A549 (cell line): ENCODE results near the gene DSTYK. TPM values are rescaled to one million over a fixed set of nuclear protein-coding genes. Genes with fewer than 3 reads are reported as not detected.

Source experiments
- ATAC-seq, 2 experiments: fragments of 200-7000 bp in 1 of 2; fragments of >200 bp in 1 of 2; cut with Nextera tagmentation in 1 of 2; cut with Tn5 transposase in 1 of 2; 3 replicates each; pipeline versions ENCODE4 v1.8.0 to v1.9.1; 2018 to 2020; ENCODE audit warnings: mild to moderate bottlenecking in 1 of 2, moderate library complexity in 1 of 2
- CTCF ChIA-PET: fragments of 300-600 bp; sonication (Branson Sonifier 250); formaldehyde crosslinking; extraction: SDS; loops from one replicate; lab custom pipeline; 2021; ENCODE audit warnings: antibody characterized with exemption, inconsistent platforms; lab: Yijun Ruan, JAX
- POLR2A ChIA-PET: fragments of 350-600 bp; formaldehyde crosslinking; extraction: SDS; loops from one replicate; lab custom pipeline; 2021; ENCODE audit warnings: antibody characterized with exemption, inconsistent platforms; lab: Yijun Ruan, JAX
- DNase-seq, 2 experiments: peaks; one replicate each; pipeline versions ENCODE4 v3.0.0 to v3.0.0-alpha.2; 2011 to 2016; ENCODE audit warnings: low read depth in 1 of 2, low spot score in 1 of 2
- FAIRE-seq: peaks from 2 replicates; lab custom pipeline; 2011; peaks lifted over from hg19 to GRCh38; lab: Jason Lieb, UNC
- H3K27ac ChIP-seq, 2 experiments: fragments of >200 bp; sonication (Bioruptor Twin); formaldehyde crosslinking; 3 replicates each; pipeline ENCODE4 v1.5.1; 2016 to 2017
- H3K4me1 ChIP-seq: fragments of >200 bp; sonication (Bioruptor Twin); formaldehyde crosslinking; 3 replicates; pipeline ENCODE4 v1.6.1; 2016
- H3K4me2 ChIP-seq: fragments of >200 bp; sonication (Bioruptor Twin); formaldehyde crosslinking; 3 replicates; pipeline ENCODE4 v1.6.1; 2016
- H3K4me3 ChIP-seq: fragments of >200 bp; sonication (Bioruptor Twin); formaldehyde crosslinking; 3 replicates; pipeline ENCODE4 v1.5.1; 2016
- H3K9me3 ChIP-seq: fragments of >200 bp; sonication (Bioruptor Twin); formaldehyde crosslinking; 3 replicates; pipeline ENCODE4 v1.6.1; 2016
- ATOH8 ChIP-seq: fragments of 250-450 bp; sonication (Bioruptor Pico); IDR thresholded peaks from 2 replicates; pipeline ENCODE4 v1.5.0; 2020; ENCODE audit warnings: low read depth, mild to moderate bottlenecking, moderate library complexity
- BHLHE40 ChIP-seq: IDR thresholded peaks from 2 replicates; pipeline ENCODE4 v1.6.1; 2012; ENCODE audit warnings: low read depth, low read length, inconsistent platforms
- CEBPB ChIP-seq, 2 experiments: fragments of >200 bp in 1 of 2; sonication (Bioruptor Twin) in 1 of 2; formaldehyde crosslinking in 1 of 2; IDR thresholded peaks; 2 replicates each; pipeline ENCODE4 v1.6.1; 2012 to 2016
- ELK1 ChIP-seq: fragments of 150-350 bp; IDR thresholded peaks from 2 replicates; pipeline ENCODE4 v1.6.1; 2014; ENCODE audit warnings: low read depth, mild to moderate bottlenecking, low read length
- FOSL2 ChIP-seq, 2 experiments: fragments of 450-650 bp in 1 of 2; fragments of >200 bp in 1 of 2; sonication (Bioruptor Twin) in 1 of 2; formaldehyde crosslinking; IDR thresholded peaks; 2 replicates each; pipeline versions ENCODE4 v1.5.0 to v1.6.1; 2016 to 2020; ENCODE audit warnings: mild to moderate bottlenecking in 1 of 2, moderate library complexity in 1 of 2
- HDAC2 ChIP-seq: fragments of 200-600 bp; sonication (generic); IDR thresholded peaks from 2 replicates; pipeline ENCODE4 v1.6.1; 2016
- HES2 ChIP-seq: fragments of >200 bp; sonication (Bioruptor Twin); formaldehyde crosslinking; IDR thresholded peaks from 2 replicates; pipeline ENCODE4 v1.6.1; 2016
- HEYL ChIP-seq: fragments of 250-450 bp; sonication (Bioruptor Pico); IDR thresholded peaks from 2 replicates; pipeline ENCODE4 v1.8.0; 2021; ENCODE audit warnings: mild to moderate bottlenecking, moderate library complexity
- HOXA7 ChIP-seq: fragments of 250-450 bp; sonication (Bioruptor Pico); IDR thresholded peaks from 2 replicates; pipeline ENCODE4 v1.5.0; 2020; ENCODE audit warnings: mild to moderate bottlenecking, moderate library complexity
- HOXB13 ChIP-seq: fragments of 250-450 bp; sonication (Bioruptor Pico); IDR thresholded peaks from 2 replicates; pipeline ENCODE4 v1.5.0; 2020; ENCODE audit warnings: low read depth, mild to moderate bottlenecking, moderate library complexity
- HOXB5 ChIP-seq: fragments of 250-450 bp; sonication (Bioruptor Pico); IDR thresholded peaks from 2 replicates; pipeline ENCODE4 v1.5.0; 2020; ENCODE audit warnings: mild to moderate bottlenecking, moderate library complexity
- JUN ChIP-seq, 2 experiments: fragments of >200 bp; sonication (Bioruptor Twin); formaldehyde crosslinking; IDR thresholded peaks; 2 replicates in 1 of 2; 3 replicates in 1 of 2; pipeline ENCODE4 v1.6.1; 2016 to 2017
- JUNB ChIP-seq: fragments of >200 bp; sonication (Bioruptor Twin); formaldehyde crosslinking; IDR thresholded peaks from 2 replicates; pipeline ENCODE4 v1.6.1; 2016
- KDM1A ChIP-seq: fragments of 200-600 bp; sonication (generic); IDR thresholded peaks from 2 replicates; pipeline ENCODE4 v1.6.1; 2016; ENCODE audit warnings: low read depth, mild to moderate bottlenecking
- MAX ChIP-seq: IDR thresholded peaks from 2 replicates; pipeline ENCODE4 v1.6.1; 2012
- MAZ ChIP-seq: fragments of 150-350 bp; IDR thresholded peaks from 2 replicates; pipeline ENCODE4 v1.6.1; 2014; ENCODE audit warnings: antibody characterized with exemption, low read depth, low read length, borderline replicate concordance
- NFE2L2 ChIP-seq: fragments of 150-350 bp; conservative IDR thresholded peaks from 2 replicates; pipeline ENCODE4 v1.6.1; 2014; ENCODE audit warnings: low read length
- PHF8 ChIP-seq: fragments of 200-600 bp; sonication (generic); IDR thresholded peaks from 2 replicates; pipeline ENCODE4 v1.6.1; 2016; ENCODE audit warnings: low read depth, mild to moderate bottlenecking, antibody characterized with exemption, moderate library complexity, borderline replicate concordance
- REST ChIP-seq: fragments of 200-600 bp; sonication (generic); IDR thresholded peaks from 2 replicates; pipeline ENCODE4 v1.6.1; 2016; ENCODE audit warnings: antibody characterized with exemption, mild to moderate bottlenecking, moderate library complexity
- RNF2 ChIP-seq: fragments of 200-600 bp; sonication (generic); IDR thresholded peaks from 2 replicates; pipeline ENCODE4 v1.6.1; 2016; ENCODE audit warnings: low read depth, mild to moderate bottlenecking, antibody characterized with exemption, moderate library complexity, borderline replicate concordance
- SMC3 ChIP-seq: fragments of >200 bp; sonication (Bioruptor Twin); formaldehyde crosslinking; IDR thresholded peaks from 3 replicates; pipeline ENCODE4 v1.6.1; 2018; ENCODE audit warnings: inconsistent platforms
- TP53 ChIP-seq: fragments of 250-450 bp; sonication (Bioruptor Pico); IDR thresholded peaks from 2 replicates; pipeline ENCODE4 v1.5.0; 2021; ENCODE audit warnings: mild to moderate bottlenecking, moderate library complexity
- WGBS: methylation state at CpG from one replicate; pipeline ENCODE4 v1.1.6; 2017; ENCODE audit errors: missing lambda C conversion rate; 5-methylcytosine and 5-hydroxymethylcytosine counted together
- polyA plus RNA-seq, 4 experiments: library from polyadenylated mRNA; depleted of rRNA in 3 of 4; stranded (reverse); fragments of >200 nt; fragmentation: RNase III in 1 of 4; extraction: RNeasy Plus Mini Kit Qiagen cat#74134 plus additional on column Dnase treatment in 1 of 4; gene quantifications; 2 replicates in 3 of 4; 3 replicates in 1 of 4; pipeline ENCODE4 v1.2.3, GENCODE V29; 2011 to 2017

Gene DSTYK
- polyA plus RNA-seq, 2 of the 4 experiments (the other 2 are of a cell fraction) = 8.6 to 9.0 TPM

GRCh38 chr1:205214756-205215155 is 3.3 kb upstream of the DSTYK start (continued):
- TF ChIP-seq HES2 = no peak
- TF ChIP-seq HOXA7 (CRISPR knock-in tag) = no peak
- TF ChIP-seq MAX = no peak
- TF ChIP-seq BHLHE40 = no peak
- no peak for TF ChIP-seq HEYL (CRISPR knock-in tag)

- POLR2A ChIA-PET = interaction anchor here (1.0 to 1.5 kb wide), 3 partner anchors 17 to 86 kb away, joined by 3 to 6 read pairs (median 6); no protein-coding TSS in a partner anchor
- CTCF ChIA-PET = interaction anchor here (0.9 to 1.3 kb wide), 3 partner anchors 13 to 90 kb away, joined by 3 read pairs; partner anchors contain the start of gene RBBP5
- no peaks in the 10 kb centered on the region for H3K9me3 ChIP-seq
- TF ChIP-seq MAX (no peak), ATOH8 (CRISPR knock-in tag) (0 out of 2 replicates have a peak, but pooled peaks have one; percentile 11)
- TF ChIP-seq, all 56 proteins: peak for 1
- FAIRE-seq (no peak), ATAC-seq (no peak), DNase-seq (no peak)
- Histone ChIP-seq H3K4me1 (peaks cover 7% of the 10 kb centered on the region; the same call in 1 of the 3 replicates), H3K27ac (peak overlapping the region; percentile 78 to 96; a peak in 4 of 6 replicates), H3K4me2 (peak overlapping the region; percentile 70), H3K4me3 (peak overlapping the region; percentile 86)
- 57% methylated on average over 13 of the region's 13 CpGs for WGBS
Measured at GRCh38 chr1:205211839-205212536, 486 bp upstream of the DSTYK start.

- DNase-seq (peak; percentile 20 to 52), FAIRE-seq (no peak), ATAC-seq (peak; percentile 61 to 67)
- ChIA-PET POLR2A (interaction anchor here (0.6 to 1.5 kb wide), 8 partner anchors 17 to 122 kb away, joined by 3 to 8 read pairs (median 3); partner anchors contain the start of genes RBBP5 and TMCC2), CTCF (interaction anchor here (1.0 to 1.4 kb wide), 3 partner anchors 14 to 69 kb away, joined by 3 to 4 read pairs (median 4); no protein-coding TSS in a partner anchor)
- Histone ChIP-seq H3K4me1 (peaks cover 7% of the 10 kb centered on the region; the same call in 1 of the 3 replicates), H3K4me2 (peak overlapping the region; percentile 98), H3K9me3 (no peaks in the 10 kb centered on the region), H3K4me3 (peak overlapping the region; percentile 86), H3K27ac (peak overlapping the region; percentile 78 to 96)
- TF ChIP-seq HOXB5 (CRISPR knock-in tag) = no peak
- TF ChIP-seq CEBPB (IDR thresholded peaks at IDR 0.05) = no peak
- TF ChIP-seq HOXA7 (CRISPR knock-in tag) = no peak
- no peak for TF ChIP-seq PHF8
- no peak for TF ChIP-seq ELK1
- TF ChIP-seq HDAC2 = no peak
- no peak for TF ChIP-seq JUN (IDR thresholded peaks at IDR 0.05)
- no peak for TF ChIP-seq TP53 (CRISPR knock-in tag)
- no peak for TF ChIP-seq RNF2
- TF ChIP-seq HOXB13 (CRISPR knock-in tag) = no peak
- TF ChIP-seq MAZ = no peak
- TF ChIP-seq FOSL2 (IDR thresholded peaks at IDR 0.05) = no peak
- no peak for TF ChIP-seq FOSL2 (CRISPR knock-in tag; IDR thresholded peaks at IDR 0.05)
- TF ChIP-seq NFE2L2 = no peak
- TF ChIP-seq KDM1A = no peak
- no peak for TF ChIP-seq REST
- no peak for TF ChIP-seq JUNB
- no peak for TF ChIP-seq SMC3
- 1% methylated on average over 22 of the region's 31 CpGs for WGBS
Measured at GRCh38 chr1:205210756-205211168, 740 bp downstream of the DSTYK start.
